DMS53 treated with DMSO at 0.1 percent for 48 hours (cell line): ENCODE data around the gene CAMTA1.

Experiments used
- DNase-seq: peaks from one replicate; lab custom pipeline; 2025; ENCODE audit not compliant: unreplicated experiment; lab: John Stamatoyannopoulos, UW

Gene CAMTA1

DNA sequence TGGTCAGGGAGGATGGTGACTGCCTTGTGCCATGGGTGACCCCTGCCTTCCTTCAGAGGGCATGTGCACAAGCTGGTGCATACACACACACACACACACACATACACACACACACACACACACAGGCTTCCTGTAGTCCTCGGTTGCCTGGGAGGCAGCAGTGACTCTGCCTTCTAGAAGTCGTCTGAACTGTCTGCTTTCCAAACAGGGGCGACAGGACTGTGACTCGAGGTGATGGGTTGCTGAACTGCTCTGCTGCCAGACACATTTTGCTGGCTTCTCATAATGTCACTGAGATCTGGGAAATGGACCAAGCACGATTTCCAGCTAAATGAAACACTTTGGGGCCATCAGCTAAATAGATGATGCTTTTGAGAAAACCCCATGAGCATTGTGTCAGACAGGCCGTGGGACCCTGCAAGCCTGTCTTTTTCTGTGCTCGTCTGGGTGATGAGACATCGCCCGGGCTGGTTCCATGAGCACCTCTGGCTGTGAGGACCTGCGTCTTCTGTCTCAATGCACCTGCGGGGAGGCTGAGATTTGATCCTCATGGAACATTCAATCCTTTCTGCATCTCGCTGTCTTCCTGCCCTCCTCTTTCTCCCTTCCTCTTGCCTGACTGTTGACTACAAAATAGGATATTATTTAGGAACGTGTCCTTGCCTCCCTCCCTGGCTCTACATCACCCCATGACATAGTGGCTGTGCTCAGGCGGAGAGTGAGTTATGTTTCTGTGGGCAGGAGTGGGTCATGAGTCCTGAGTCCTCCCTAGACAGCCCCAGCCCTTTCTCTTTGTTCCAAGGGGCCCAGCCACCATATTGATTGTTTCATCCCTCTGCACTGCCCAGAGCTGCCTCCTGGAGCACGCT, 436.8 kb downstream of the CAMTA1 start:
- DNase-seq = no peak

DNA sequence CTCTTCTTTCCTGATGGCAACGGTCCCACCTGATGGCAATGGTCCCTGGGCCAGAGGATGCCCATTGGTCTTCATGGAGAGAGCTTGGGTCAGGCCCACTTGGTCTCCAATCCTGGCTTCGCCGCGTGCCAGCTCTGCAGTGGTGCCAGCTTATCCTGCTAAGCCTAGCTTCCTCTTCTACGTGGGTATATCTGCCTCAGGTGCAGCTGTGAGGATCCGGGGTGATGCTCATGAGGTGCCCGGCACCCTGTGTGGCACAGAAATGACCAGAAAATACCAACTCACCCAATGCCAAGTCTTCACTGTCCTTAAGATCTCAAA, 437.4 kb downstream of the CAMTA1 start:
- no peak for DNase-seq

DNA sequence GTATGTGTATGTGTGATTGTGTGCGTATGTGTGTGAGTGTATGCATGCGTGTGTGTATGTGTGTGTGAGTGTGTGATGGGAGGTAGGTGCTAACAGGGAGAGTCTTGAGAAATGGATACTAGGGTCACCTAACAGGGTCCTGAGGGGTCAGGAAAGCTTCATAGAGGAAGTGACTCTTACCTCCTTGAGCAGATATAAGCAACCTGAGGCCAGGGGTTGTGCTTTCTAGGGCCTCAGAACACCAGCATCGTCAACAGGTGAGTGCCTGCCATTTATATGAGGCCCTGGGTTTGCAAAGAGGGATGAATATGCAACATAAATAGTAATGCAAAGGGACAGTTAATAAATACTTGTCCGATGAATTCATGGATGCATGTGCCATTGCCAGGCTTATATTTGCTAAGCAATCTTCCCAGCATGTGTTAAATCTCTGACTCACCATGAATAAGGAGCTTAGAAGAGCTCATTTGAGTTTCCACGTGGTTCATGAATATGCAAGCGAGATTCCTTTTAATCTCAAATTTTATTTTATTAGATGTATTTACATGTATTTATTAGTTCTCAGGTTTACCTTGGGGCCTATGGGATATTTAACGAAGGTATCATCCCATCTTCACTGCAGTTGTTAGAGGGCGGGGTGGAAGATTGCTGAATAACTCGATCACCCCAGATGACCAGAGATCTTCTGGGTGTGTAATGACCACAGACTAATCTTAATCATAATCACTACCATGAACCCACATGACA, 438.3 kb downstream of the CAMTA1 start:
- DNase-seq = no peak

DNA sequence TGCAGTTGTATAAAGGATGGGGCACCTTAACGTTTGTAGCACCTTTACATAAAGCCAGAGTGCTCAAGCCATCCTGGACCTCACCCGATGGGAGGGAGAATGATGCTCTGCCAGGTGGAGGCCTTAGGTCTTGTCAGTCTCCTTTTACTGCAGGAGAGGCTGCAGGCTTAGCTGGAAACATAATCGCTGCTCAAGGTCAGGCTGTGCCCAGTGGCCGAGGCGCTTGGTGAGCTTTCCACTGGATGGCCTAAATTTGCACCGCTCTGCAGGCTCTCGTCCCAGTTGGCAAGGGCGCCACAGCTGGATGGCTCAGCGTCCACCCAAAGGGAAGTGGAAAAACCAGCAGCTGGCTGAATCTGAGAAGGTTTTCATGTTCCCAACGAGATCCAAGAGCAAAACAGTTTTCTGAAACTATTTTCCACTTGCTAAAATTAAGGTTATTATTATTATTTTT, 438.9 kb downstream of the CAMTA1 start:
- no peak for DNase-seq

DNA sequence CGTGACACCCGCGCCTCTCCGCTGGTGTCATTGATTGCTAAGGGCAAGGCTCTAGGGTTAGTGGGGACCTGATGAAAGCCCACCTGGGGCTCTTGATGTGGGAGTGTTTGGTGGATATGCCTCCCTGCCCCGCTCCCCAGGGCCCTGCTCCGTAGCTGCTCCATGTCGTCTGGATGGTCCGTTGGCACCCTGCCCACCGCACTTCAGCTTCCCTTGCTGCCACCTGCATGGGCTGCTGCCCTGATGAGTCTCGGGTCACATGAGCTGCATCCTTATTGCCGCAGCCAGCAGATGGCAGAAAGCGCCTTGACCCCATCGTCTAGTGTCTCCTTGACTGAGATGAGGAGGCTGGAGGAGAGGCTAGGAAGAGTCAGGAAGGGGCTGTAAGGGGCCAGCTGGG, 439.4 kb downstream of the CAMTA1 start:
- peak; percentile 77 for DNase-seq

DNA sequence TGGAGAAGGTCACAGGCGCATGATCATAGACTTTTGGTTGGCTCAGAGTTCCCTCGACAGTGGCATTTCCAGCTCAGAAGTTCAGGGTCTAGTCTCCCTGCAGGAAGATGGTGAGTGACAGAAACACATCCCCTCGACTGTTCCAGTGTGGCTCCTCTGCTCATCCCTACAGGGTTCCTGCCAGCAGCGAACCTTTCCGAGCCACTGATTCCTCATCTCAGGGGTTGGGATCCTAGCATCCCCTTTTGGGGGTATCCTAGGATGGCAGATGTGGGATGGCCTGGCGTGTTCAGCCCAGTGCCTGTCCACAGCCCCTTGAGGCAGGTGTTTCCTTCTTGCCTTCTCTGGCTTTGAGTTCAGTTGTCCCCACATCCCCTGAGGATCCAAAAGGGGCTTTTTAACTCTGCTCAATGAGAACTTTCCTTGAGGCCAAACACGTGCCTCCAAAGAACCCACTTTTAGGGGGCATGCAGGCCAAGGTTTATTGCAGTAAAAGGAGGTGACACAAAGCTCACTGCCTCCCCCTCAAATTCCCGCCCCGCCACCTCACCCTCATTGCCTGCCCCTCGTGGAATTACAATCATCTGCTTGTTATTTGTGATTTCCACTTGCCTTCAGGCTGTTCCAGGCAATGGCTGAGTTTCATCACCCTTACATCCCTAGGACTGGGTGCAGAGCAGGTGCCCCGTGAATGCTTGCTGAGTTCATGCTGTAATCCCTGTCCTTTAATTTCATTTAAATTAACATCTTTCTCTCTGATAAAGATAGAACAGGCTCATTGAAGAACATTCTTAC, 440.7 kb downstream of the CAMTA1 start:
- no peak for DNase-seq

DNA sequence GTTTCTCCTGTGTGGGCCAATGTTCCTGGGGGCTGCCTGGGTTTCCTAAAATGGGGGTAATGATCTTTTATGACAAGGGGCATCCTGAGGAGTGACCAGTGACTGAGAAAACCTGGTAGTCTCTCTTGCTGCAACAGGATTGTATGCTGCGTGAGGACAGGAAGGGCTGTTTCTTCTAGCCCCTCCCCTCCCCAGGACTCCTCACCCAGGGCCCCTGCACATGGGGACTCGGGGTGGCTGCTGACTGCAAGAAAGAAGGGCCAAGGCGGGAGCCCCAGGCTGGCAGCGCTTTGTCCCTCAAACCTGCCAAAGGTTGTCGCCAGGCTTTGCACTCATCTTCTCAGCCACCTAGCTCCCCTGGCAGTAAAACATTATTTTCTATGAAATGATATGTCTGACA, 442.4 kb downstream of the CAMTA1 start:
- no peak for DNase-seq

DNA sequence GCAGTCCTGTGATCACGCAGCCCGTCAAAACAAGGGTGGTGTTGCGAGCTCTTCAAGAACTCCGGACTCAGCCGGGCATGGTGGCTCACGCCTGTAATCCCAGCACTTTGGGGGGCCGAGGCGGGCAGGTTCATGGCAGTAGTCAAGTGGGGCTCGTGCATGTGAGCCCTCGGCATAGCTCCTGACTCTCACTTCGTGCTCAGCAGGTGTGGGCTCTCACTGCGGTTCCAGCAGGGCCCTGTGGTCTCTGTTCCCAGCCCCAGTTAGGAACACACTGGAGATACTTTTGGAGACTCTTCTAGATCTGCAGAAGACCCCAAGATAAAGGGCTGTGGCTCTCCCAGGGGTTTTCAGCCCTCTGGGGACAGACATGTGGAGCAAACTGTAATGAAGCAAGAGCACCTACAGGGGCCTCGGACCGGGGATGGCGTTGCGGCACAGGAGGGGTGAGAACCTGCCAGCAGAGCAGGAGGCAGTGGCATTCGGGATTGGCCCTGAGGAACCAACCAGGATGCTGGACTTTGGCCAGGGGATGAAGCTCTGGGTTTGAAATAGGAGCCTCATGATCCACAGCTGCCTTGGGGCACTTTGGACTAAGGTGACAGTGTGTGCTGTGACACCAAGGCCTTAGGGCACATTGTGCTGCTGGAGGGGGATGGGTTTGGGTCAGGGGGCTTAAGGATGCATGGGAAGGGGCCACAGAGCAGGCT, 443.2 kb downstream of the CAMTA1 start:
- DNase-seq = no peak

DNA sequence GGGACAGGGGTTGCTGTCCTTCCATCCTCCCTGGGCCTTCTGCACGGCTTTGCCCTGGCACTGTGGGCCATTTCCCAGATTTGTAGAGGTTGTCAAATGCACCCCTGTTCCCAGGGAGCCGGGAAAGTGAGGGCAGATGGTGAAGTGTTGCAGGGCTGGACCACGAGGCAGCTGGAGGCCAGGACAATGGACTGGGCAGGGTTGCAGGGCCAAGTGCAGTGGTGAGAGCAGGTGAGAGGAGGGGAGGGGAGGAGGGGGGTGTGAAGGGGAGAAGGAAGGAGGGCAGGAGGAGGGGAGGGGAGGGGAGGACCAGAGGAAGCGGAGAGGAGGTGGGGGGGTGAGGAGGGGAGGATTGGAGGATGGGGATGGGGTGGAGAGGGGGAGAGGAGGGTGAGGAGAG, 443.9 kb downstream of the CAMTA1 start:
- no peak for DNase-seq

DNA sequence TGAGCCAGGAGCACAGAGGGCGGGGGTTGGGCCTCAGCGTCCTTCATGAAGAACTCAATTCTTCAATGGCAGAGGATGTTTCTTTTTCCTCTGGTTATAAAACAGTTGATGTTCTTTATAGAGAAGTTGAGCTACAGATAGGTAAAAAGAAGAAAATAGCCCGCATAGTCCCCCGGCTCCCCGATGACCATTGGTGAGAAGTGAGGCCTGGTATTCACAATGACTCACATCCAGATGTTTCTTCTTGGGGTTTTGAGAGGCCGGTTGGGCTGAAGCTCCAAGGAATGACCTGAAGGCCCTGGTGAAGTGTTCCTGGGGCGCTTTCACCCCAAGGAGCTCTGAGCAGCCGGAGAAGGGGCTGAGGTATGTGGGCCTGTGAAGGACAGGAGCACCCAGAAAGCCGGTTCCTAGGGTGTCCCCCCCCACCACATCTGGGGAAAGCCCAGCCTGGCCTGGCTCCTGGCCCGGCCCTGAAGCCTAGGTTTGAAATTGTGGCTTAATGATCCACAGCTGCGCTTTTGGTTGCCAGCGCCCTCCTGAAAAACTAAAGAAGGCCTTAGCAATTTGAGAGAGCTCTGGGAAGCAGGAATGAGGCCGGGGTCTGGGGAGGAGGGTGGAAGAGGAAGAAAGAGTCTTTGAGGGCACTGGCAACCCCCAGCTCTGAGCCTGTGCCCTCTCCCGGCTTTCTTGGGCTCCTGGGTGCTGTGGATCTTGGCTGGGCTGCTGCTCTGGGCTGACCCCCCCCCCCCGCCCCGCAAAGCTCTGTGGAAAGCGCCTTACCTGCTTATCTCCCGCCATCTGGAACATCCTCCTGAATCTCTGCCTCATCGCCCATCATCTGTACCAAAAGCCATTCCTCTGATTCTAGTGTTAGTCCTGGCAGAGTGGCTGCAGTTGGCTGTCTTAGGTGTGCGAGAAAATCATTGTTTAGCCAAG, 444.7 kb downstream of the CAMTA1 start:
- no peak for DNase-seq

DNA sequence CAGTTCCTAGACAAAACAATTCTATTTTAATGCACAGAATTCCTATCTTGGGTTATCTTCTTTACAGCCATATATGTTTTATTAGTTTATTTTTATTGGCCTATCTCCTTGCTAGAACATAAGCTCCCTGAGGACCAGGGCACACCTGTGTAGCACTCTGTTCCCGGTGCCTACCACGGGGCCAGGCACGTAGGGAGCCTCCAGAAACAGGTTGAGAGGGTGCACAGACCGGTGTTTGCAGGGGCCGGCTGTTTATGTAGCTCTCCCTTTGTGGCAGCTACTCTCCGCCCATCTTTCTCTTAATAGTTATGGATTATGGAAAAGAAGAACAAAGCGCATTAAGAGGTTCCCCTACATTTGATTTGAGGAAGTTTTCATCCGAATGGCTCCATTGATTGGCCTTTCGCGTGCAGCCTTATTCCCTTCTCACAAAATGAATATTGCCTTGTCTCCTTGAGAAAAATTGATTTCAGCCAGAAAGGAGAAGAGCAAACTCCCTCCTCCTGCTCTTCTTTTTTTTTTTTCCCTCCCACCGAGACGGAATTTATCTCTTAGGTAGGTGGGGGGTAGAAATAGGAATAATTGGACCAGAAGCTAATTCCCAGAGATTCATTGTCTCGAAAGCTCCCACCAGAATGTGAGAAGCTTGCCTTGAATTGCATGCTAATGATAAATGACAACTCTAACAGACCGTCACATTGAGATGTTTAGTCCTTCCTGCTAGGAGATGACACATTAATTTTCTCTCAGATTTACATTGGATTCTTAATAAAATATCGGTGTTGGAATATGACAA, 447.4 kb downstream of the CAMTA1 start:
- DNase-seq = no peak

DNA sequence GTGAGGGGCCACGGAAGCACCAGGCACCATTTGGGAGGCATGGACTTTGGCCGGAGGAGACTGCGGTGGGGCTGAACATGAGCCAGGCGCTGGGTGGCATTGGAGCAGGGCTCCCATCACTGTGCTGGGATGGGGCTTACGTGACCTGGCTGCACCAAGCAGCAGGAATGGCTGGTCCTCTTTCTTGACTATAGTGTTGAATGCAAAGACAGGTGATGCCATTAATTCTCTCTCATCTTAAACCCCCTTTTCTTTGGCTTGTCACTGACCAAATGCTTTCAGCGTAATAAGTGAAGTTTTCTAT, 447.9 kb downstream of the CAMTA1 start:
- DNase-seq = no peak

DNA sequence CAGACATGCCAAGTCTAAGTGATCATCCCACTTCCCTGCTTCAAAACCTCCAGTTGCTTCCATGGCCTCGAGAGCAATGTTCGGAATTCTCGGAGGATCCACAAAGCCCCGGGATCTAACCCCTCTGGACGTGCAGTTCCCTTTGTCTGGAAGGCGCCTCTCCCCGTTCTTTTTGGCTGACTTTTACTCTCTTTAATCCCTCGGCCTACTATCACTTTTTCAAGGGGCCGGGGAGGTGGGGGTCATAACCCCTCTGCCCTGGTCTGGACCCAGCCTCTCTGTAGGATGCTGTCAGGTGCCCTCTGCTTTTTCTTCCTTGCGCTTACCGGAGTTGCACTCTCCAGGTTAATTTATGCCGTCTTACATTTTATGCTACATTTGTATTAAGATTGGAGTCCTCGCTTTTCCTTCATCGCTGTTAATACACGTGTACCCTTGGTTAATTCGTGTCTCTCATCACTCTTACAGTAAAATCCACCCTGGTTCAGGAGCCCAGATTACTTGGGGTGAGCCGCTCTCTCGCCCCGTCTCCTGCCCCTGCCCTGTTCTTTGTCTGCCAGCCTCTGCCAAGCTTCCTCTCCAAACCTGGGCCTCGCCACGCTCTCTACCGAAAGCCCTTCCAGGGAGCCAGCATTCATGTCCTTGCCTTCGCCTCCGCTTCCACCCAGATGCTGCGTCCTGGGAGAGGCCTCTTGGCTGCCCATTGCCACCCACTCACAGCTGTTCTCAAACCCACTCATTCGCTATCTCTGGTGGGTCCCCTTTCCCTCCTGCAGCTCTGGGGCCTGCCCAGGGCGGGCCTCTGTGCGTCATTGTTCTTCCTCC, 448.6 kb downstream of the CAMTA1 start:
- no peak for DNase-seq

DNA sequence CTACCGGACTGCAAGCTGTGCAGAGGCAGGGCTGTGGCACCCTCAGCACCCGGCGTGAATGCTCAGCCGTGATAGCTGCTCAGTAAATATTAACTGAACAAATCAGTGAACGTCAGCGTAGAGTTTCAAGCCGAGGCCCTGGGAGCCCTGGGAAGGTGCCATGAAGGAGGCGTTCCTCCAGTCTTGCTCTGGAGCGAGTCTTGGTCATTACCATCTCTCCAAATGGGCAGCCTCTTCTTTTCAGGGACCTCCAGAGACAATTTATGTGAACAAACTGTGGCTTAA, 449.2 kb downstream of the CAMTA1 start:
- no peak for DNase-seq

DNA sequence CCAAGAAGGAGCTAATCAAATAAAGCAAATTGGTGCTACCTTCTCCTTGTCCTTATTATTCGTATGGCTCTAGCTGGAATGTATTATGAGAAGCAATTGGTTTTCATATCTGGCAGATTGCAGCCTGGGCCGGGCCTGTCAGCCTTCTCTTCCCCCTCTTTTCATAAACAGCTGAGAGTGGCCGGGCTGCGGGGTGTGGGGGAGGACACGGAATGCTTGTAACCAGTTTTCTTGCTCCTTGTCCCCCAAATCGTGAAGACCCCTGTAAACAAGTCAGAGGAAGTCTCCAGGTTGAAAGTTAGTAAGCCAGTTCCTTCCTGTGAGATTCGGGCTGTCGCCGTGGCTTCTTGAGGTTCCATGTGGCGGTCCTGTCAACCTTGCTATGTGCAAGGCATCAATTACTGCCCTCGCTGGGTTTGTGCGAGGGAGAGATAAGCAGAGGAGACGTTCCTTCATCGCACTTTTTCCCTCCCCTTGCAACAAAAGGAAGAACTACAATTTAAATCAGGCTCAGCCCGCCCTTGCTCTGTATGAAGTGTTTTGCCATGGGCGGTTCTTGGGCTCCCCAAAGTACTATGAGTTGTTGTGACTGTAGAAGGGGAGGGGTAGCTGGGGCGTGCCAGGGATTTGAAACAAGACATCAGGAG, 450.7 kb downstream of the CAMTA1 start:
- no peak for DNase-seq

DNA sequence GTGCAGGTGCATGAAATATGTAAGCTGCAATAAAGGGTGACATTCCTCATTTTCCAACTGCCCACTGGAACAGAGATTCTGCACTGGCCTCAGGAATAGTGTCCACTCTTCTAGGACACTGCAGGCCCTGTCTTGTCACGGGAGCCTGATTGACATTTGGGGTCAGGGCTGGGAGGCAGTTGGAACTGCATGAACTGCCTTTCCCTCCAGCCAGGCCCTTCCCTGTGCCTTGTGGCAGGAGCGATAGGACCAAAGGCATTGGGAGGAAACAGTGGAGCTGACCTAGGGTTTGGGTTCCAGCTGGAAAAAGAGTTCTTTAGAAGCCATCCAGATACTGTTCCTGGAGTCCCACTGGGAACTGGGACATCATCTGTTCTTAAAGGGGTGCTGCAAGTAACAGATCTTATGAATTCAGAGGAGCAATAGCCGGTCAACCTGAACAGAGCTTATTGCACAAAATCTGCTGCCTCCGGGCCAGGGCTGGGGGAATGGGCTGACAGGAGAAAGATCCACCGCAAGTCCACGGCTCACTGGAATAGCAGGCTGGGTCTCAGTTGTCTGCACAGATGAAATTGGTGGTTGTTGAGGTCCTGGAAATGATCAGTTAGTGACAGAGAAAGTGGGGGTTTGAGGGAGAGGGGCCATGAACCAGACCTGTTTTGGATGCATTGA, 451.7 kb downstream of the CAMTA1 start:
- DNase-seq = no peak

DNA sequence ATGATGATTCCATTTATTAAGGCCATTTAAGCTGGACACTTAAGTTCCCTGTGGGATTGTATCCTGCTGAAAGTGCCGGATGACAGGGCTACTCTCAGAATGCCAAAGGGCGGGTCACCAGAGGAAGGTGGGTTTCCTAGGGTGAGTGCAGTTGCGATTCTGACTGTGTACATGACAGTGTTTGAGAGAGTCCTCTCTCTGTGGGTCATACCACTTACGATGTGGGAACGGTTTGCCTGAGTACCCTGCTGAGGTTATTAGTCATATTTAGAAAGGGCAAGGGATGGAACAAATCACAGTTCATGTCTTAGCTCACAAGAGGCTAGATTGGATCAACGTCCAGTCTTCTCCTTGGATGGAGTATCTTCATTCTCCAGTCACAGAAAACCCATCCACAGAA, 461.9 kb downstream of the CAMTA1 start:
- no peak for DNase-seq
